Activated CD4-positive, alpha-beta T cell treated with anti-CD3 and anti-CD28 coated beads, Interleukin-2, amount 50 U/mL, for 48 hours (primary cell): ENCODE results near the gene KNOP1.

Experiments used
- DNase-seq, 2 experiments: peaks; one replicate each; pipeline ENCODE4 v3.0.0-alpha.2; 2020

KNOP1 gene

GRCh38 chr16:19717741-19718623, at the start of gene KNOP1, which contains the start of gene IQCK:
Gene KNOP1 (minus strand): TSS chr16:19718227. CDS start chr16:19715035, 3,192 bp downstream.
Gene IQCK (plus strand): TSS chr16:19718271. CDS start chr16:19718307, 36 bp downstream.
- peak; percentile 87 to 92 for DNase-seq

- DNase-seq, result no peak
These were observed 49.5 kb upstream of the KNOP1 start for GRCh38 chr16:19767497-19767896.

GRCh38 chr16:19766988-19767387, 49.0 kb upstream of the KNOP1 start:
- DNase-seq, result no peak

GRCh38 chr16:19766554-19766884, 48.5 kb upstream of the KNOP1 start:
- no peak for DNase-seq

GRCh38 chr16:19765860-19766553, 48.0 kb upstream of the KNOP1 start:
- no peak for DNase-seq

- no peak for DNase-seq
These were observed 42.5 kb upstream of the KNOP1 start for GRCh38 chr16:19760356-19761060.

GRCh38 chr16:19757762-19758595, 40.0 kb upstream of the KNOP1 start:
- DNase-seq, result no peak

- DNase-seq, result no peak
These were observed 39.0 kb upstream of the KNOP1 start for GRCh38 chr16:19757026-19757425.

- DNase-seq, result no peak
These were observed 37.2 kb upstream of the KNOP1 start for GRCh38 chr16:19755268-19755667.

GRCh38 chr16:19754644-19755036, 36.6 kb upstream of the KNOP1 start:
- DNase-seq, result no peak

GRCh38 chr16:19753815-19754643, 36.0 kb upstream of the KNOP1 start:
- no peak for DNase-seq

- no peak for DNase-seq
These were observed 33.7 kb upstream of the KNOP1 start for GRCh38 chr16:19751478-19752385.

GRCh38 chr16:19749571-19750080, 31.6 kb upstream of the KNOP1 start:
- DNase-seq, result no peak

- DNase-seq, result no peak
These were observed 30.6 kb upstream of the KNOP1 start for GRCh38 chr16:19748389-19749168.

- DNase-seq, result no peak
These were observed 28.5 kb upstream of the KNOP1 start for GRCh38 chr16:19746561-19746960.

- DNase-seq, result no peak
These were observed 27.4 kb upstream of the KNOP1 start for GRCh38 chr16:19745286-19746010.

GRCh38 chr16:19744670-19745069, 26.6 kb upstream of the KNOP1 start:
- DNase-seq, result no peak

- DNase-seq, result no peak
These were observed 25.8 kb upstream of the KNOP1 start for GRCh38 chr16:19743816-19744159.

- DNase-seq, result no peak
These were observed 23.3 kb upstream of the KNOP1 start for GRCh38 chr16:19741354-19741753.
